Measurements from ENCODE around the gene CLCN7.
"Not testable (repeated sequence)": the region's sequence is repeated elsewhere in the genome, so short reads cannot be mapped to it uniquely, and the experiment has no call there.

CLCN7 gene

DNA sequence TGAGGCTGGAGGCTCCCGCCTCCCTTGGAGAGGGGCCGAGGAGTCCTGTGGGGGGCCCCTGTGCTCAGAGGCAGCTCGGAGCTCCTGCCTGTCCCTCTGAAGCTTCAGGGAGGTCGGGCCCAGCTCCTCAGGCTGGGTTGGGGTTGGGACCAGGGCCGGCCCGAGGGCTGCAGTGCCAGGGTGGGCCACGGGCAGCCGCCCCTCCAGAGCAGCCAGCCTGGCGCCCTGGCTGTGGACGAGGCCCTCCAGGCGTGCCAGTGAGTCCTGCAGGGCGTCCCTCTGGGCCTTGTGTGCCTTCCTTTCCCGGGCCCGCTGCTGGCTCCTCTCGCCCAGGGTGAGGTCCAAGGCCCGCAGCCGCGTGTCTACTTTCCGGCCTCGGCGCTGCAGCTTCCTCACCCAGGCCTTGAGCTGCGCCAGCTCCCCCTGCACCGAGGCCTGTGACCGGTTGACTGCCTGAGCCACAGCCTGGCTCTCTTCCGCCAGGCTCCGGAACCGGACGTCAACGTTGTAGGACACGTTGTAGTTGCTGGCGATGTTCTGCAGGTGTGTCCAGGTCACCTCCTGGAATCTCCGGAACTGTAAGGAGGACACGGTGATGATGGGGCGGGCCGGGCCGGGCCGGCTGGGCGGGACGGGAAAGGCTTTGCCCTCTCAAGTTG, 12.7 kb upstream of the CLCN7 start:
- no peaks in the 10 kb centered on the region for H3K9me3 ChIP-seq (ENCODE audit: control insufficient read depth in 2 of 2, low read length in 2 of 2)
- peaks cover 3 to 4% of the 10 kb centered on the region in 2 donors for H3K4me1 ChIP-seq (ENCODE audit: control insufficient read depth in 2 of 2, insufficient read depth in 2 of 2, low read length in 2 of 2)
- H3K27ac ChIP-seq (ENCODE audit: low read depth in 2 of 2, low read length in 2 of 2) = no peak overlapping the region
- H3K36me3 ChIP-seq (ENCODE audit: control insufficient read depth in 2 of 2, insufficient read depth in 2 of 2, low read length in 2 of 2) = no peaks in the 10 kb centered on the region
- H3K27me3 ChIP-seq (ENCODE audit: control insufficient read depth in 2 of 2, insufficient read depth in 2 of 2, low read length in 2 of 2) = no peaks in the 10 kb centered on the region
- H3K4me3 ChIP-seq (ENCODE audit: low read length in 2 of 2) = no peak overlapping the region
- no peak overlapping the region for H3K9ac ChIP-seq (ENCODE audit: low read depth in 1 of 2, low read length in 2 of 2)

DNA sequence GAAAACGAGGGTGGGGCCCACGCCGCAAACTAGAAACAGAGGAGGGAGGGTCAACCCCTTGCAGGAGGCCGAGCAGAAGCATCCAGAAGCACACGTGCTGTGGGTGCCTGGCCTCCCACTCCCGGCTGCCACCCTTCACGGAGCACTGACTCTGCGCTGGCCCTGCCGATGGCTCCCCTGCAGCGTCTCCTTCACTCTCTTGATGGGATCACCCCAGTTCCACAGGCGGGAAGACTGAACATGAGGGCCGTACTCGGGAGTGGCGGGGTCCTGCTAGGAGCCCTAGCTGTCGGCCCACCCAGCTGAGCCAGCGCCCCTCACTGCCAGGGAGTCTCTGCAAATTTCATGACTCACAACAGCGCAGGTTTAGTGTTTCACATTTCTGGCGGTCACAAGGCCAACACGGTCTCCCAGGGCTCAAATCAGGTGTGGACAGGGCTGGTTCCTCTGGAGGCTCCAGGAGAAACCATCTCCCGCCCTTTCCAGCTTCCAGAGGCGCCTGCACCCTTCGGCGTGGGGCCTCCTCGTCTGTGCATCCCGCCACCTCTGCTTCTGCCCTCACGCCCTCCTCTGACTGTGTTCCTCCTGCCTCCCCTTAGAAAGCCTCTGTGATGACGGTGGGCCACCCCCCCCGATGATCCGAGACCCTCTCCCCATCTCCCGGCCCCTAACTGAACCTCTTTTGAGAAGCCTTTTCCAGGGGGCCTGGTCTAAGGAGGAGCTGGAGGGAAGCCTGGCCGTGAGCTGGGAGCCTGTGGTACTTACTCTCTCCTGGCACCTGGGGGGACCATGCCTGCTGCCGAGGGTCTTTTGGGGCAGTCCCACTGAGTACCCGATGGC, 11.9 kb upstream of the CLCN7 start:
- Histone ChIP-seq H3K4me1 (ENCODE audit: control insufficient read depth in 2 of 2, insufficient read depth in 2 of 2, low read length in 2 of 2) (no peaks in the 10 kb centered on the region), H3K4me3 (ENCODE audit: low read length in 2 of 2) (no peak overlapping the region), H3K27ac (ENCODE audit: low read depth in 2 of 2, low read length in 2 of 2) (no peak overlapping the region), H3K9ac (ENCODE audit: low read depth in 1 of 2, low read length in 2 of 2) (no peak overlapping the region), H3K36me3 (ENCODE audit: control insufficient read depth in 2 of 2, insufficient read depth in 2 of 2, low read length in 2 of 2) (no peaks in the 10 kb centered on the region), H3K27me3 (ENCODE audit: control insufficient read depth in 2 of 2, insufficient read depth in 2 of 2, low read length in 2 of 2) (no peaks in the 10 kb centered on the region), H3K9me3 (ENCODE audit: control insufficient read depth in 2 of 2, low read length in 2 of 2) (no peaks in the 10 kb centered on the region)

DNA sequence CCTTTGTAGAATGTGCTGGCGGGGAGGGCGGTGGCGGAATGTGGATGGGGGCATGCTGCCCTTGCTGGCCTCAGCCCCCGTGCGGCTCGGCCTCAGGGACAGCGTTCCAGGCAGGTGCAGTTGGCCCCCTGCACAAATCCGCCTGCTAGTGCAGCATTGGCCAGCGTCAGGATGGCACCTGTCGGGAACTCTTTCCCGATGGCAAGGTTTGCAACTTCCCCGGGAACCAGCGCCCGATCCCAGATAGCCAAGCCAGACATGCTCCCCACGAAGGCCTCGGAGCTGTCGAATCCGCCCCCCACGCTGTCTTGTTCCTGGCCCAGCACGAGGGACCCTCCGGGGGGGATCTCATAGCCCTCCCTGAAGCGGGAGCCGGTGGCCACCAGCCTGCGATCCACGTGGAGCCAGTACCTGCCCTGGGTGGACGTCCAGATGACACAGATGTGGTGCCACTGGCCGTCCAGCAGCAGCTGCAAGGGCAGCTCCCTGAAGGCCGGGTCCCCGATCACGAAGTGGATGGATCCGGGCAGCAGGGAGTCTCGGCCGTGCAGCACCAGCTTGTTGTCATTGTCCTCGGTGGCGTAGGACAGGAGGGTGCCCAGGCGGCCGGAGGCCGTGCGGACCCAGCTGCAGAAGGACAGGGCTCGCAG, 11.1 kb upstream of the CLCN7 start:
- Histone ChIP-seq H3K27ac (ENCODE audit: low read depth in 2 of 2, low read length in 2 of 2) (no peak overlapping the region), H3K27me3 (ENCODE audit: control insufficient read depth in 2 of 2, insufficient read depth in 2 of 2, low read length in 2 of 2) (no peaks in the 10 kb centered on the region), H3K36me3 (ENCODE audit: control insufficient read depth in 2 of 2, insufficient read depth in 2 of 2, low read length in 2 of 2) (no peaks in the 10 kb centered on the region), H3K9me3 (ENCODE audit: control insufficient read depth in 2 of 2, low read length in 2 of 2) (no peaks in the 10 kb centered on the region), H3K4me3 (ENCODE audit: low read length in 2 of 2) (no peak overlapping the region), H3K9ac (ENCODE audit: low read depth in 1 of 2, low read length in 2 of 2) (no peak overlapping the region), H3K4me1 (ENCODE audit: control insufficient read depth in 2 of 2, insufficient read depth in 2 of 2, low read length in 2 of 2) (no peaks in the 10 kb centered on the region)

DNA sequence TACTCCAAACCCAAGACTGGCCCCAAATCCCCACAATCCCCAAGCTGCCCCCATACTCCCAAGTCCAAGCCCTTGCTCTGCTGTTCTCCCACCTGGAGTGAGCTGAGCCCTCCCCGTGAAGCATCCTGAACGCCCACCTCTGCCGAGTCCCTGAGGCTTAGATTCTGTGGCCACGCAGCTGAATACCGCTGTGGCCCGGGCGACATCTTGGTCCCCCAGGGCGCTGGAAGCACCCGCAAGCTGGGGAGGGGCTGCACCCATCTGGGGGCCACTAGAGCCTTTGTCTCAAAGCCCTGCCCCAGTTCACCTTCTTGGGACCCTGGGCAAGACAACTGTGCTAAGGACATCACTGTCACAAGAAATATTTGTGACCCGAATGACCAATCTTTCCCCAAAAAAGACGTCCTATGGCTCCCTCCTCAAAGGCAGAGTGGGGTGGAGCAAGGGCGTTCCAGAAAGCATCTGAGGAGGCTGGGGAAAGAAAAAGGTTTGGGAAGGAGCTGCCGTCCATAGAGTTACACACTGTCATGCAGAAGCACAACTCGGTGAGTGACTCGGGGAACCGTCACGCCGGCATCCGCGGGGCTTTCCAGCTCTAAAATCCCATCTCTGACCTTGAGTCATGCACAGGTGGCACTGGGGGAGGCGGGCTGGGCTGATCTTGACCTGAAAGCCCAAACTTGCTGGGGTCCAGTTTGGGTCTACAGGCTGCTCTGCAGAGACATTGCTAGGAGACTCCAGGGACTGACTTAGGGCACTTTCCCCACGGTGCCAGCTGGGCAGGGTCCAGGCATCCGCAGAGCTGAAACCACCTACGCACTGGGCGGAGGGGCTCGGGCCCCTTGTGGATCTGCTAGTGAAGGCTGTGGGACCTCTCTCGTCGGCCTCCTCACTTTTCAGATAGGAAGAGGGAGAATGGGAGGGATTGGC, 7.3 kb upstream of the CLCN7 start:
- Histone ChIP-seq H3K9ac (ENCODE audit: low read depth in 1 of 2, low read length in 2 of 2) (no peak overlapping the region), H3K4me3 (ENCODE audit: low read length in 2 of 2) (no peak overlapping the region), H3K4me1 (ENCODE audit: control insufficient read depth in 2 of 2, insufficient read depth in 2 of 2, low read length in 2 of 2) (no peaks in the 10 kb centered on the region), H3K36me3 (ENCODE audit: control insufficient read depth in 2 of 2, insufficient read depth in 2 of 2, low read length in 2 of 2) (no peaks in the 10 kb centered on the region), H3K27me3 (ENCODE audit: control insufficient read depth in 2 of 2, insufficient read depth in 2 of 2, low read length in 2 of 2) (no peaks in the 10 kb centered on the region), H3K9me3 (ENCODE audit: control insufficient read depth in 2 of 2, low read length in 2 of 2) (no peaks in the 10 kb centered on the region), H3K27ac (ENCODE audit: low read depth in 2 of 2, low read length in 2 of 2) (no peak overlapping the region)

DNA sequence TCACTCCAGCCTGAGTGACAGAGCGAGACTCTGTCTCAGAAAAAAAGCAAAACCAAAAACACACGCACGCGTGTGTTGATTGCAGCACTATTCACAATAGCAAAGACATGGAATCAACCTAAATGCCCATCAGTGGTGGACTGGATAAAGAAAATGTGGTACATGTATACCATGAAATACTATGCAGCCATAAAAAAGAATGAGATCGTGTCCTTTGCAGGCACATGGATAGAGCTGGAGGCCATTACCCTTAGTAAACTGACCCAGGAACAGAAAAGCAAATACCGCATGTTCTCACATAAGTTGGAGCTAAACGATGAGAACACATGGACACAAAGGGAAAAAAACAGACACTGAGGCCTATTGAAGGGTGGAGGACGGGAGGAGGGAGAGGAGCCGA, 4.1 kb upstream of the CLCN7 start:
- not testable (repeated sequence) for H3K27ac ChIP-seq (ENCODE audit: low read depth in 2 of 2, low read length in 2 of 2); H3K9me3 ChIP-seq (ENCODE audit: control insufficient read depth in 2 of 2, low read length in 2 of 2)

DNA sequence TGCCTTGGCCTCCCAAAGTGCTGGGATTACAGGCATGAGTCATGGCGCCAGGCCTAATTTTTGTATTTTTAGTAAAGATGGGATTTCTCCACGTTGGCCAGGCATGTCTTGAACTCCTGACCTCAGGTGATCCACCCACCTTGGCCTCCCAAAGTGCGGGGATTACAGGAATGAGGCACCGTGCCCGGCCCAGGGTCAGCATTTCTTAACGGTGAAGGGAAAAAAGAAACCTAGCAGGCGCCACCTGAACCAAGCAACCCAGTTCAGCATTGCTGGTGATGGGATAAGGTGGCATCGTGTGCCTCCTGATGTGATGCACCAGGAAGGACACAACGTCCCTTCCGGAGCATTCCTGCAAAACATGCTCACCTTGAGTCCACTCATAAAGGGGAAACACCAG, 2.2 kb upstream of the CLCN7 start:
- Histone ChIP-seq H3K9ac (ENCODE audit: low read depth in 1 of 2, low read length in 2 of 2) (no peak overlapping the region), H3K27ac (ENCODE audit: low read depth in 2 of 2, low read length in 2 of 2) (no peak overlapping the region), H3K36me3 (ENCODE audit: control insufficient read depth in 2 of 2, insufficient read depth in 2 of 2, low read length in 2 of 2) (no peaks in the 10 kb centered on the region), H3K4me1 (ENCODE audit: control insufficient read depth in 2 of 2, insufficient read depth in 2 of 2, low read length in 2 of 2) (peaks cover 11 to 14% of the 10 kb centered on the region in 2 donors), H3K27me3 (ENCODE audit: control insufficient read depth in 2 of 2, insufficient read depth in 2 of 2, low read length in 2 of 2) (no peaks in the 10 kb centered on the region), H3K4me3 (ENCODE audit: low read length in 2 of 2) (no peak overlapping the region), H3K9me3 (ENCODE audit: control insufficient read depth in 2 of 2, low read length in 2 of 2) (no peaks in the 10 kb centered on the region)

More for the DNA sequence above, 4.1 kb upstream of the CLCN7 start:
- H3K9ac ChIP-seq (ENCODE audit: low read depth in 1 of 2, low read length in 2 of 2); H3K27me3 ChIP-seq (ENCODE audit: control insufficient read depth in 2 of 2, insufficient read depth in 2 of 2, low read length in 2 of 2); H3K36me3 ChIP-seq (ENCODE audit: control insufficient read depth in 2 of 2, insufficient read depth in 2 of 2, low read length in 2 of 2); H3K4me3 ChIP-seq (ENCODE audit: low read length in 2 of 2): not testable (repeated sequence)
- H3K4me1 ChIP-seq (ENCODE audit: control insufficient read depth in 2 of 2, insufficient read depth in 2 of 2, low read length in 2 of 2) = peaks cover 10 to 11% of the 10 kb centered on the region in 2 donors

DNA sequence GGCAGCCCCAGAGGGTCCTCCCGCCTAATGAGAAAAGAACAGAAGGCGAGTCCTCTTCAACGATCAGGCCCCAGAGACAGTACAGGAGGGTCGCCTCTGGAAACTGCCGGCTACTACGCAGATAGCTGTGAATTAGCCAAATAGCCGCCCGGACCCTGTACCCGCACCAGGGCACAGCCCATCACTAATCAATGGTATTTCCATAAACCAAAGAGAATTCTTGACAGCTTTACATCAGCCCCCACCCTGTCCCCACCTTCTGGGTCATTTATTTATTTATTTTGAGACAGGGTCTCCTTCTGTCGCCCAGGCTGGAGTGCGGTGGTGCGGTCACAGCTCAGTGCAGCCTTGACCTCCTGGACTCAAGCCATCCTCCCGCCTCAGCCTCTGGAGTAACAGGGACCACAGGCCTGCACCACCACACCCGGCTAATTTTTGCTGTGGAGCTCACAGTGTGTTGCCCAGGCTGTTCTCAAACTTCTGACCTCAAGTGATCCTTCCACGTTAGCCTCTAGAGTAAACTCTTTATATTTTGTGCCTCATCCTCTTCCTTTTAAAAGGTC, 805 bp upstream of the CLCN7 start:
- no peaks in the 10 kb centered on the region for H3K27me3 ChIP-seq (ENCODE audit: control insufficient read depth in 2 of 2, insufficient read depth in 2 of 2, low read length in 2 of 2)
- H3K9ac ChIP-seq (ENCODE audit: low read depth in 1 of 2, low read length in 2 of 2) = peak overlapping the region; percentile 87 to 89
- H3K27ac ChIP-seq (ENCODE audit: low read depth in 2 of 2, low read length in 2 of 2) = peak overlapping the region; percentile 75 to 77
- peaks cover 15 to 16% of the 10 kb centered on the region in 2 donors for H3K4me1 ChIP-seq (ENCODE audit: control insufficient read depth in 2 of 2, insufficient read depth in 2 of 2, low read length in 2 of 2)
- H3K36me3 ChIP-seq (ENCODE audit: control insufficient read depth in 2 of 2, insufficient read depth in 2 of 2, low read length in 2 of 2) = no peaks in the 10 kb centered on the region
- H3K4me3 ChIP-seq (ENCODE audit: low read length in 2 of 2) = peak overlapping the region; percentile 79 to 83
- H3K9me3 ChIP-seq (ENCODE audit: control insufficient read depth in 2 of 2, low read length in 2 of 2) = no peaks in the 10 kb centered on the region

DNA sequence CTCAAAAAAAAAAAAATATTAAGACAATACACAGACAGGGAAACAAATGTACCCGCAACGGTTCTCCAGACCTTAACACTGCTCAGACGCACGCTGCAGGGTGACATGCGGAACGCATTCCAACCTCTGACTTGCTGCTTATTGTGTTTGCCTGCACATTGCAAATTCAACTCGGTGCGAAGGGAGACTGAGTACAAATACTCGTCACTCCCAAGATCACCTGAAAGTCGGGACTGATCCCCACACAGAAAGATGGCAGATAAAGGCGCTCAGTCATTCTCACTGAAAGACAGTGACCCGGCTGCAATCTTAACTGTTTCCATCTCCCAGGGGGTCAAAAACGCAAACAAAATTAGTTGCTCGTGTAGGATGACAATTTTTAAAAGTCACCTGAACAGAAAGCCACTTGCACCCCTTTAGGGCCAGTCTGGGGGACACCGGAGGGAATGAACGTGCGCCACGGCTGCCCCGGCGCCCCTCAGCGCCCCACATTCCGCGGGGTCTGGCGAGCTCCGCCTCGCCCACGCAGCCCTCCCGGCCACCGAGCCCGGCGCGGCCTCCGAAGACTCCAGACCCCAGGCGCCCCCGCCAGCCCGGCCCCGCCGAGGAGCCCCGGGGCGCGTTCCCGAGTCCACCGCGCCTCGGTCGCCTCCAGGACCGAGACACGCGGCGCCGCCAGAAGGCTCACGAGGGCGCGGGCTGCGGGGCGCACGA, 589 bp downstream of the CLCN7 start:
- Histone ChIP-seq H3K27ac (ENCODE audit: low read depth in 2 of 2, low read length in 2 of 2) (peak overlapping the region; percentile 61 to 77), H3K9ac (ENCODE audit: low read depth in 1 of 2, low read length in 2 of 2) (peak overlapping the region; percentile 87 to 89), H3K4me1 (ENCODE audit: control insufficient read depth in 2 of 2, insufficient read depth in 2 of 2, low read length in 2 of 2) (peaks cover 15 to 16% of the 10 kb centered on the region in 2 donors), H3K4me3 (ENCODE audit: low read length in 2 of 2) (peak overlapping the region; percentile 79 to 83), H3K9me3 (ENCODE audit: control insufficient read depth in 2 of 2, low read length in 2 of 2) (no peaks in the 10 kb centered on the region), H3K36me3 (ENCODE audit: control insufficient read depth in 2 of 2, insufficient read depth in 2 of 2, low read length in 2 of 2) (no peaks in the 10 kb centered on the region), H3K27me3 (ENCODE audit: control insufficient read depth in 2 of 2, insufficient read depth in 2 of 2, low read length in 2 of 2) (no peaks in the 10 kb centered on the region)

DNA sequence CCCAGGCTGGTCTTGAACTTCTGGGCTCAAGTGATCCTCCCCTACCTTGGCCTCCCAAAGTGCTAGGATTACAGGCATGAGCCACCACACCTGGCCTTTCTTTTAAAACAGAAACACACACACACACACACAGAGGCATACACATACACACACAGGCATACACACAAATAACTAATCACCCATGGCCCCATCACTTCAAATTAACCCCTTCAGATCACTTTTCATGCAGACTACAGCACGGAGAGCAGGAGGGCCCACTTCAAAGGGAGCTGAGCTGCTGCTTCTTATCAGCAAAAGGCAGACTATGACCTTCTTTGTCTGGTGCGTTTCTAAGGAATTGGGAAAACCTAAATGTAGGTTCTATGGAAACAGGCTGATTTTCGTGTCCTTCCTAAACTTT, 1.9 kb downstream of the CLCN7 start:
- H3K27me3 ChIP-seq (ENCODE audit: control insufficient read depth in 2 of 2, insufficient read depth in 2 of 2, low read length in 2 of 2) = no peaks in the 10 kb centered on the region

More for the DNA sequence above, 1.9 kb downstream of the CLCN7 start:
- Histone ChIP-seq H3K36me3 (ENCODE audit: control insufficient read depth in 2 of 2, insufficient read depth in 2 of 2, low read length in 2 of 2) (no peaks in the 10 kb centered on the region), H3K4me1 (ENCODE audit: control insufficient read depth in 2 of 2, insufficient read depth in 2 of 2, low read length in 2 of 2) (peaks cover 15 to 16% of the 10 kb centered on the region in 2 donors), H3K27ac (ENCODE audit: low read depth in 2 of 2, low read length in 2 of 2) (no peak overlapping the region), H3K4me3 (ENCODE audit: low read length in 2 of 2) (no peak overlapping the region), H3K9ac (ENCODE audit: low read depth in 1 of 2, low read length in 2 of 2) (peak overlapping the region in 1 of 2 donors; percentile 32), H3K9me3 (ENCODE audit: control insufficient read depth in 2 of 2, low read length in 2 of 2) (no peaks in the 10 kb centered on the region)
